HCT116 (cell line): ENCODE data around the gene ZC3H13. TPM values are rescaled to one million over a fixed set of nuclear protein-coding genes. Genes with fewer than 3 reads are reported as not detected.
A peak's percentile ranks its signal among the peaks of the same experiment; 100 is the strongest.

Experiments
- ATAC-seq: fragments of 200-7000 bp; cut with Tn5 transposase; 2 replicates; pipeline ENCODE4 v1.9.1; 2020; ENCODE audit warnings: mild to moderate bottlenecking, moderate library complexity
- BruUV-seq: library from RNA; stranded (reverse); fragments of 400-500 nt; replicated peaks from 2 replicates; lab custom pipeline; 2021; lab: Mats Ljungman, UMichigan
- CTCF ChIA-PET: fragments of 300-600 bp; sonication (Branson Sonifier 250); formaldehyde crosslinking; loops from one replicate; lab custom pipeline; 2021; ENCODE audit warnings: antibody characterized with exemption; lab: Charles Lee
- POLR2A ChIA-PET: fragments of 300-600, 350-600 bp; sonication (Branson Sonifier 250); formaldehyde crosslinking; loops from one replicate; lab custom pipeline; 2021; ENCODE audit warnings: antibody characterized with exemption; lab: Charles Lee
- RAD21 ChIA-PET, 2 experiments: fragments of 300-600 bp; sonication (Branson Sonifier 250); formaldehyde crosslinking; loops; one replicate each; lab custom pipeline; 2023; ENCODE audit warnings: low total read pairs in 2 of 2; ENCODE audit not compliant: uncharacterized antibody in 2 of 2, unreplicated experiment in 2 of 2, low non-redundant PET in 1 of 2; lab: Charles Lee
- DNase-seq: peaks from one replicate; pipeline ENCODE4 v3.0.0-alpha.2; 2010; ENCODE audit warnings: low read depth, low spot score
- H2AFZ ChIP-seq: fragments of 200-600 bp; shearing (Covaris generic), sonication (generic); 2 replicates; pipeline ENCODE4 v1.6.1; 2017; ENCODE audit warnings: low read depth, mixed run types, mixed read lengths, antibody characterized with exemption, low read length; ENCODE audit not compliant: poor library complexity, severe bottlenecking
- H3K27ac ChIP-seq: 2 replicates; pipeline ENCODE4 v1.5.1; 2012; ENCODE audit warnings: low read depth, low read length
- H3K27me3 ChIP-seq: fragments of 200-600 bp; sonication (generic); 2 replicates; pipeline ENCODE4 v1.6.1; 2016; ENCODE audit warnings: mixed run types, low read length, mixed read lengths; ENCODE audit not compliant: insufficient read depth
- H3K36me3 ChIP-seq, 2 experiments: fragments of 200-500 bp in 1 of 2; fragments of 200-600 bp in 1 of 2; sonication (Bioruptor generic) in 1 of 2; sonication (generic) in 1 of 2; 2 replicates each; pipeline versions ENCODE4 v1.5.1 to v1.6.1; 2014 to 2016; ENCODE audit warnings: low read length in 2 of 2, inconsistent platforms in 1 of 2, mixed read lengths in 1 of 2, mixed run types in 1 of 2; ENCODE audit not compliant: insufficient read depth in 2 of 2, control insufficient read depth in 1 of 2
- H3K4me1 ChIP-seq, 2 experiments: fragments of 200-600 bp in 1 of 2; sonication (generic) in 1 of 2; 2 replicates each; pipeline versions ENCODE4 v1.5.1 to v1.6.1; 2012 to 2017; ENCODE audit warnings: low read length in 2 of 2, inconsistent platforms in 1 of 2, mild to moderate bottlenecking in 1 of 2, mixed read lengths in 1 of 2, mixed run types in 1 of 2, moderate library complexity in 1 of 2; ENCODE audit not compliant: insufficient read depth in 2 of 2, control insufficient read depth in 1 of 2
- H3K4me2 ChIP-seq: fragments of 200-600 bp; sonication (generic); 2 replicates; pipeline ENCODE4 v1.6.1; 2017; ENCODE audit warnings: mixed run types, low read length, mixed read lengths
- H3K4me3 ChIP-seq, 2 experiments: fragments of 200-600 bp in 1 of 2; sonication (generic) in 1 of 2; replicated peaks in 1 of 2; 2 replicates each; pipeline ENCODE4 v1.5.1; 2011 to 2016; ENCODE audit warnings: low read length in 2 of 2, control low read depth in 1 of 2, low read depth in 1 of 2, mild to moderate bottlenecking in 1 of 2, mixed read lengths in 1 of 2, mixed run types in 1 of 2
- H3K79me2 ChIP-seq: fragments of 200-600 bp; sonication (generic); 2 replicates; pipeline ENCODE4 v1.6.1; 2017; ENCODE audit warnings: mild to moderate bottlenecking, mixed run types, low read length, moderate library complexity, mixed read lengths; ENCODE audit not compliant: insufficient read depth
- H3K9ac ChIP-seq: fragments of 200-600 bp; sonication (generic); 2 replicates; pipeline ENCODE4 v1.6.1; 2016; ENCODE audit warnings: low read length, mixed read lengths
- H3K9me2 ChIP-seq: fragments of 200-600 bp; sonication (generic), shearing (Covaris generic); 2 replicates; pipeline ENCODE4 v1.6.1; 2017; ENCODE audit warnings: mixed run types, mild to moderate bottlenecking, moderate library complexity; ENCODE audit not compliant: insufficient read depth
- H3K9me3 ChIP-seq, 2 experiments: fragments of 200-500 bp in 1 of 2; fragments of 200-600 bp in 1 of 2; sonication (Bioruptor generic) in 1 of 2; sonication (generic) in 1 of 2; 2 replicates each; pipeline ENCODE4 v1.6.1; 2014 to 2017; ENCODE audit warnings: low read length in 2 of 2, mixed read lengths in 2 of 2, inconsistent platforms in 1 of 2, low read depth in 1 of 2, mild to moderate bottlenecking in 1 of 2, mixed run types in 1 of 2, moderate library complexity in 1 of 2; ENCODE audit not compliant: control insufficient read depth in 1 of 2, insufficient read depth in 1 of 2
- H4K20me1 ChIP-seq: fragments of 200-600 bp; sonication (generic), shearing (Covaris generic); 2 replicates; pipeline ENCODE4 v1.6.1; 2017; ENCODE audit warnings: mixed run types, mild to moderate bottlenecking, moderate library complexity; ENCODE audit not compliant: insufficient read depth
- EZH2 ChIP-seq: fragments of 200-600 bp; sonication (generic); IDR thresholded peaks from 2 replicates; pipeline ENCODE4 v1.6.1; 2017; ENCODE audit warnings: antibody characterized with exemption, mixed run types
- JUND ChIP-seq: IDR thresholded peaks from 2 replicates; pipeline ENCODE4 v1.6.1; 2012
- POLR2A ChIP-seq: IDR thresholded peaks from 2 replicates; pipeline ENCODE4 v1.7.0; 2011; ENCODE audit warnings: borderline replicate concordance; ENCODE audit not compliant: insufficient read depth, insufficient read length; ENCODE audit errors: extremely low read depth
- POLR2AphosphoS5 ChIP-seq: IDR thresholded peaks from 2 replicates; pipeline ENCODE4 v1.6.1; 2011; ENCODE audit warnings: mild to moderate bottlenecking, low read depth, low read length, moderate library complexity
- TCF7L2 ChIP-seq: IDR thresholded peaks from 2 replicates; pipeline ENCODE4 v1.7.0; 2011; ENCODE audit warnings: borderline replicate concordance, inconsistent platforms; ENCODE audit not compliant: insufficient read depth, insufficient read length; ENCODE audit errors: extremely low read depth
- ZNF274 ChIP-seq: fragments of 200-500 bp; sonication (Bioruptor generic); IDR thresholded peaks from 2 replicates; pipeline ENCODE4 v1.6.1; 2014; ENCODE audit warnings: mild to moderate bottlenecking, low read depth, low read length, inconsistent platforms
- intact Hi-C: fragments of 100-400 bp; cut with micrococcal nuclease; formaldehyde crosslinking; loops from 2 replicates; pipeline ENCODE4 v1.10.0; 2022
- total RNA-seq: library from RNA; stranded (reverse); gene quantifications from one replicate; pipeline ENCODE4 v1.2.1, GENCODE V29; 2021; ENCODE audit not compliant: unreplicated experiment
- TF ChIP-seq, protein P1 (sequence below), 3 experiments: fragments of 200-600 bp in 1 of 3; sonication (generic) in 1 of 3; IDR thresholded peaks in 2 of 3; conservative IDR thresholded peaks in 1 of 3; 2 replicates each; pipeline ENCODE4 v1.5.1; 2012 to 2017; ENCODE audit warnings: low read depth in 2 of 3, low read length in 2 of 3, antibody characterized with exemption in 1 of 3, borderline replicate concordance in 1 of 3, control low read depth in 1 of 3, mild to moderate bottlenecking in 1 of 3, mixed read lengths in 1 of 3, mixed run types in 1 of 3, moderate library complexity in 1 of 3; ENCODE audit not compliant: insufficient read depth in 1 of 3
- TF ChIP-seq, protein P2 (sequence below): IDR thresholded peaks from 2 replicates; pipeline ENCODE4 v1.6.1; 2012
- TF ChIP-seq, protein P3 (sequence below): IDR thresholded peaks from 2 replicates; pipeline ENCODE4 v1.6.1; 2012; ENCODE audit warnings: low read depth

ZC3H13 gene
- total RNA-seq, 1 experiment from 2014 or later = 37.9 TPM

DNA sequence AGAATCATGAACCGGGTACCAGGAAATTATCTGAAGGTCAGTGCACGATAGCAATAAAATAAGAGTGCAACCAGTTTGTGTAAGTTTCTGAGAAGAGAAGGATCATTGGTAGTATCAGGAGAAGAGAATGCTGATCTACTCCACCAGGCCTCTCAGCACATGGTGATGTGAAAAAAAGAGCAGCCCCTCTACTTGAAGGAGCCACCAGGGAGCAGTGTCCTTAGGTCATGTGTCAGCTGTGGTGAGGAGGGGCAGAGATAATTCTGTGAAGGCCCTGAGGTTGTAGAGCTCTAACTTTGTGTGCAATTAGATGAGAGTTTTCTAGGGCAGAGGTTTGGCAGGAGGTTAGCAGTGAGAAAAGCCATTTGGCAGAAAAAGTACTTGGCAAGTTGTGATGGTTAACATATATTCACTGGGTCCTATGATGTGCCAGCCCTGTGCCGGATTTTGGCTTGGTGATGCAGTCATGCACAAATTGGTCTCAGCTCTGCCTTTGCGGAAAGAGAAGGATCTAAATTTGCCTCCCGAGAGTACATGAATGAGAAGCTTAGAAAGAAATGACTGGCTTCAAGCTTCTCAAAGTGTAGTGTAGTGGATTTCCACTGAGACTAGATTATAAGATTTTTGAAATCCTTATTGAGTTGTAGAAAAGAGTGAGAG, 19.2 kb upstream of the ZC3H13 start:
- Histone ChIP-seq H3K9me3 (no peaks in the 10 kb centered on the region), H3K27ac (no peak overlapping the region), H3K9me2 (0 out of 2 replicates have a peak, but pooled peaks cover 3% of the 10 kb centered on the region), H3K4me3 (no peak overlapping the region), H3K4me2 (no peak overlapping the region), H3K79me2 (no peaks in the 10 kb centered on the region), H3K4me1 (no peaks in the 10 kb centered on the region), H3K27me3 (no peaks in the 10 kb centered on the region)
- DNase-seq (no peak), ATAC-seq (no peak)
- CTCF ChIA-PET = no interaction called here
- TF ChIP-seq, protein P1, sequence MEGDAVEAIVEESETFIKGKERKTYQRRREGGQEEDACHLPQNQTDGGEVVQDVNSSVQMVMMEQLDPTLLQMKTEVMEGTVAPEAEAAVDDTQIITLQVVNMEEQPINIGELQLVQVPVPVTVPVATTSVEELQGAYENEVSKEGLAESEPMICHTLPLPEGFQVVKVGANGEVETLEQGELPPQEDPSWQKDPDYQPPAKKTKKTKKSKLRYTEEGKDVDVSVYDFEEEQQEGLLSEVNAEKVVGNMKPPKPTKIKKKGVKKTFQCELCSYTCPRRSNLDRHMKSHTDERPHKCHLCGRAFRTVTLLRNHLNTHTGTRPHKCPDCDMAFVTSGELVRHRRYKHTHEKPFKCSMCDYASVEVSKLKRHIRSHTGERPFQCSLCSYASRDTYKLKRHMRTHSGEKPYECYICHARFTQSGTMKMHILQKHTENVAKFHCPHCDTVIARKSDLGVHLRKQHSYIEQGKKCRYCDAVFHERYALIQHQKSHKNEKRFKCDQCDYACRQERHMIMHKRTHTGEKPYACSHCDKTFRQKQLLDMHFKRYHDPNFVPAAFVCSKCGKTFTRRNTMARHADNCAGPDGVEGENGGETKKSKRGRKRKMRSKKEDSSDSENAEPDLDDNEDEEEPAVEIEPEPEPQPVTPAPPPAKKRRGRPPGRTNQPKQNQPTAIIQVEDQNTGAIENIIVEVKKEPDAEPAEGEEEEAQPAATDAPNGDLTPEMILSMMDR (IDR thresholded peaks at IDR 0.05 in 2 of 3, conservative IDR thresholded peaks at IDR 0.05 in 1 of 3; ENCODE audit: borderline replicate concordance in 1 of 3, insufficient read depth in 1 of 3, low read depth in 2 of 3, low read length in 2 of 3) = peak in 2 of 3 experiments; percentile 10 to 30; a peak in 1 of 6 replicates
- TF ChIP-seq POLR2AphosphoS5 = no peak
- TF ChIP-seq, all 23 proteins: peak for 1
- intact Hi-C loops = no loop called here
- no TSS peak for BruUV-seq
- Histone ChIP-seq H3K9ac (no peak overlapping the region), H4K20me1 (no peaks in the 10 kb centered on the region), H2AFZ (no peak overlapping the region), H3K36me3 (no peaks in the 10 kb centered on the region)
- POLR2A ChIA-PET = no interaction called here
- RAD21 ChIA-PET = no interaction called here

DNA sequence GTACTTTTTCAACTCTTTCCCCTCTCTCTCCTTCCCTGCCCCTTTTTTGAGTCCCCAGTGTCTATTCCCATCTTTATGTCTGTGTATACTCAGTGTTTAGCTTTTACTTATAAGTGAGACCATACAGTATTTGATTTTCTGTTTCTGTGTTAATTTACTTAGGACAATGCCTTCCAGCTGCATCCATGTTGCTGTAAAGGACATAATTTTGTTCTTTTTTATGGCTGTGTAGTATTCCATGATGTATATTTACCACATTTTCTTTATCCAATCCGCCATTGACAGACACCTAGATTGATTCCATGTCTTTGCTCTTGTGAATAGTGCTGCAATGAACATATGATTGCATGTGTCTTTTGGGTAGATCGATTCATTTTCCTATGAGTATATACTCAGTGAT, 10.7 kb upstream of the ZC3H13 start:
- no peaks in the 10 kb centered on the region for H3K36me3 ChIP-seq
- POLR2A ChIA-PET = no interaction called here
- no peaks in the 10 kb centered on the region for H3K27me3 ChIP-seq
- intact Hi-C loops = no loop called here
- BruUV-seq = no TSS peak
- no peak overlapping the region for H3K4me2 ChIP-seq
- no peak overlapping the region for H3K27ac ChIP-seq
- CTCF ChIA-PET = no interaction called here
- no peaks in the 10 kb centered on the region for H3K79me2 ChIP-seq
- no peaks in the 10 kb centered on the region for H4K20me1 ChIP-seq
- H3K9ac ChIP-seq = no peak overlapping the region
- no peak for ATAC-seq
- no peak for DNase-seq
- no peaks in the 10 kb centered on the region for H3K4me1 ChIP-seq
- no peak overlapping the region for H2AFZ ChIP-seq
- RAD21 ChIA-PET = no interaction called here
- no peaks in the 10 kb centered on the region for H3K9me2 ChIP-seq
- H3K9me3 ChIP-seq = no peaks in the 10 kb centered on the region
- no peak overlapping the region for H3K4me3 ChIP-seq
- TF ChIP-seq EZH2 (no peak), POLR2AphosphoS5 (no peak), ZNF274 (no peak), POLR2A (no peak), TCF7L2 (no peak), JUND (no peak)
- TF ChIP-seq, protein P1 (IDR thresholded peaks at IDR 0.05 in 2 of 3, conservative IDR thresholded peaks at IDR 0.05 in 1 of 3; ENCODE audit: borderline replicate concordance in 1 of 3, insufficient read depth in 1 of 3, low read depth in 2 of 3, low read length in 2 of 3) = no peak
- TF ChIP-seq, protein P2, sequence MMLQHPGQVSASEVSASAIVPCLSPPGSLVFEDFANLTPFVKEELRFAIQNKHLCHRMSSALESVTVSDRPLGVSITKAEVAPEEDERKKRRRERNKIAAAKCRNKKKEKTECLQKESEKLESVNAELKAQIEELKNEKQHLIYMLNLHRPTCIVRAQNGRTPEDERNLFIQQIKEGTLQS = no peak
- TF ChIP-seq, protein P3, sequence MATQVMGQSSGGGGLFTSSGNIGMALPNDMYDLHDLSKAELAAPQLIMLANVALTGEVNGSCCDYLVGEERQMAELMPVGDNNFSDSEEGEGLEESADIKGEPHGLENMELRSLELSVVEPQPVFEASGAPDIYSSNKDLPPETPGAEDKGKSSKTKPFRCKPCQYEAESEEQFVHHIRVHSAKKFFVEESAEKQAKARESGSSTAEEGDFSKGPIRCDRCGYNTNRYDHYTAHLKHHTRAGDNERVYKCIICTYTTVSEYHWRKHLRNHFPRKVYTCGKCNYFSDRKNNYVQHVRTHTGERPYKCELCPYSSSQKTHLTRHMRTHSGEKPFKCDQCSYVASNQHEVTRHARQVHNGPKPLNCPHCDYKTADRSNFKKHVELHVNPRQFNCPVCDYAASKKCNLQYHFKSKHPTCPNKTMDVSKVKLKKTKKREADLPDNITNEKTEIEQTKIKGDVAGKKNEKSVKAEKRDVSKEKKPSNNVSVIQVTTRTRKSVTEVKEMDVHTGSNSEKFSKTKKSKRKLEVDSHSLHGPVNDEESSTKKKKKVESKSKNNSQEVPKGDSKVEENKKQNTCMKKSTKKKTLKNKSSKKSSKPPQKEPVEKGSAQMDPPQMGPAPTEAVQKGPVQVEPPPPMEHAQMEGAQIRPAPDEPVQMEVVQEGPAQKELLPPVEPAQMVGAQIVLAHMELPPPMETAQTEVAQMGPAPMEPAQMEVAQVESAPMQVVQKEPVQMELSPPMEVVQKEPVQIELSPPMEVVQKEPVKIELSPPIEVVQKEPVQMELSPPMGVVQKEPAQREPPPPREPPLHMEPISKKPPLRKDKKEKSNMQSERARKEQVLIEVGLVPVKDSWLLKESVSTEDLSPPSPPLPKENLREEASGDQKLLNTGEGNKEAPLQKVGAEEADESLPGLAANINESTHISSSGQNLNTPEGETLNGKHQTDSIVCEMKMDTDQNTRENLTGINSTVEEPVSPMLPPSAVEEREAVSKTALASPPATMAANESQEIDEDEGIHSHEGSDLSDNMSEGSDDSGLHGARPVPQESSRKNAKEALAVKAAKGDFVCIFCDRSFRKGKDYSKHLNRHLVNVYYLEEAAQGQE = no peak
